ENCODE results near the gene MTFR2. TPM values are rescaled to one million over a fixed set of nuclear protein-coding genes. Genes with fewer than 3 reads are reported as not detected.

The MTFR2 gene
- total and polyA plus RNA-seq, 2 of the 13 experiments (the other 11 are each of a cell fraction or from before 2014, with no cell fraction given): 6.7 to 10.7 TPM

DNA sequence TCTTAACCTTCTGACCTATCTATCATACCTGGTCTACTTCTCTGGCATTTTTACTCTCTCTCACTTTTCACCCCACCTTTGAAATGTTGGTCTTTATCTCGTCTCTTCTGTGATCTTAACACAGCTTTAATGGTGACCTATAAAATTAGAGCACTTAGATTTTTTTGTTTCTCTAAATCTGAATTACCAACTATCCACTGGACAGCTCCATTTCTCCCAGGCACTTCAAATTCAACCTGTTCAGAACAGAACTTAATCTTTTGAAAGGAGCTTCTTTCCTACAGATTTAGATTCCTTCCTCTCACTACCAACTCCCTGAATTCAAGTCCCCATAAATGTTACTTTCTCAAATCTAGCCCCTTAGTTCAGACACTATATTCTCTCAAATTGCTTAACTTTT is 15.0 kb upstream of the MTFR2 start:
- H3K27ac ChIP-seq (ENCODE audit: extremely low read length, insufficient read depth, low read length): no peak overlapping the region
- BruUV-seq (replicated peaks): TSS peak; percentile 1
- H3K9ac ChIP-seq (ENCODE audit: insufficient read depth, low read depth, low read length): no peak overlapping the region
- H3K4me3 ChIP-seq (replicated peaks in 1 of 3; ENCODE audit: insufficient read depth in 1 of 3, low read depth in 2 of 3, low read length in 3 of 3): no peak overlapping the region
- ChIA-PET CTCF (ENCODE audit: low intra/inter-chr PET ratio, low total read pairs) (no interaction called here), POLR2A (no interaction called here)
- no peaks in the 10 kb centered on the region for H3K27me3 ChIP-seq (ENCODE audit: control insufficient read depth in 1 of 2, insufficient read depth in 2 of 2, low read length in 2 of 2)
- in situ Hi-C loops (cut with HindIII; ENCODE audit: extremely low pct_ligation_motif_present, low pct_unique_long_range_greater_than_20kb) (no loop called here), intact Hi-C loops (cut with micrococcal nuclease; ENCODE audit: unreplicated experiment) (no loop called here)
- H4K20me1 ChIP-seq (ENCODE audit: insufficient read depth, low read length): peaks cover 9% of the 10 kb centered on the region
- no peak for FAIRE-seq
- peaks cover 26 to 96% of the 10 kb centered on the region in 2 experiments for H3K36me3 ChIP-seq (replicated peaks in 1 of 2; ENCODE audit: control insufficient read depth in 1 of 2, insufficient read depth in 2 of 2, low read length in 2 of 2)
- 96% methylated on average over 1 of the region's 1 CpG for WGBS (ENCODE audit: low lambda C conversion rate)
- no peak overlapping the region for H2AFZ ChIP-seq (ENCODE audit: low read length)
- peaks cover 23% of the 10 kb centered on the region for H3K79me2 ChIP-seq (ENCODE audit: insufficient read depth, low read length)
- H3K9me3 ChIP-seq (ENCODE audit: low read length): no peaks in the 10 kb centered on the region
- H3K4me1 ChIP-seq (ENCODE audit: insufficient read depth, low read length): no peaks in the 10 kb centered on the region
- ATAC-seq: no peak
- H3K4me2 ChIP-seq (ENCODE audit: low read depth, low read length): no peak overlapping the region
- TF ChIP-seq, protein P1, sequence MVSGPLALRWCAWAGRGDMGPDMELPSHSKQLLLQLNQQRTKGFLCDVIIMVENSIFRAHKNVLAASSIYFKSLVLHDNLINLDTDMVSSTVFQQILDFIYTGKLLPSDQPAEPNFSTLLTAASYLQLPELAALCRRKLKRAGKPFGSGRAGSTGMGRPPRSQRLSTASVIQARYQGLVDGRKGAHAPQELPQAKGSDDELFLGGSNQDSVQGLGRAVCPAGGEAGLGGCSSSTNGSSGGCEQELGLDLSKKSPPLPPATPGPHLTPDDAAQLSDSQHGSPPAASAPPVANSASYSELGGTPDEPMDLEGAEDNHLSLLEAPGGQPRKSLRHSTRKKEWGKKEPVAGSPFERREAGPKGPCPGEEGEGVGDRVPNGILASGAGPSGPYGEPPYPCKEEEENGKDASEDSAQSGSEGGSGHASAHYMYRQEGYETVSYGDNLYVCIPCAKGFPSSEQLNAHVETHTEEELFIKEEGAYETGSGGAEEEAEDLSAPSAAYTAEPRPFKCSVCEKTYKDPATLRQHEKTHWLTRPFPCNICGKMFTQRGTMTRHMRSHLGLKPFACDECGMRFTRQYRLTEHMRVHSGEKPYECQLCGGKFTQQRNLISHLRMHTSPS (CRISPR knock-in tag; IDR thresholded peaks at IDR 0.05; ENCODE audit: low read depth): no peak
- TF ChIP-seq KAT8 (CRISPR knock-in tag; IDR thresholded peaks at IDR 0.05) (no peak), SP5 (CRISPR knock-in tag; IDR thresholded peaks at IDR 0.05; ENCODE audit: borderline replicate concordance, low read depth) (no peak), ZNF335 (CRISPR knock-in tag; IDR thresholded peaks at IDR 0.05) (no peak), MED13 (CRISPR knock-in tag; IDR thresholded peaks at IDR 0.05) (no peak), ZSCAN25 (CRISPR knock-in tag; IDR thresholded peaks at IDR 0.05) (no peak)
- TF ChIP-seq, protein P2, sequence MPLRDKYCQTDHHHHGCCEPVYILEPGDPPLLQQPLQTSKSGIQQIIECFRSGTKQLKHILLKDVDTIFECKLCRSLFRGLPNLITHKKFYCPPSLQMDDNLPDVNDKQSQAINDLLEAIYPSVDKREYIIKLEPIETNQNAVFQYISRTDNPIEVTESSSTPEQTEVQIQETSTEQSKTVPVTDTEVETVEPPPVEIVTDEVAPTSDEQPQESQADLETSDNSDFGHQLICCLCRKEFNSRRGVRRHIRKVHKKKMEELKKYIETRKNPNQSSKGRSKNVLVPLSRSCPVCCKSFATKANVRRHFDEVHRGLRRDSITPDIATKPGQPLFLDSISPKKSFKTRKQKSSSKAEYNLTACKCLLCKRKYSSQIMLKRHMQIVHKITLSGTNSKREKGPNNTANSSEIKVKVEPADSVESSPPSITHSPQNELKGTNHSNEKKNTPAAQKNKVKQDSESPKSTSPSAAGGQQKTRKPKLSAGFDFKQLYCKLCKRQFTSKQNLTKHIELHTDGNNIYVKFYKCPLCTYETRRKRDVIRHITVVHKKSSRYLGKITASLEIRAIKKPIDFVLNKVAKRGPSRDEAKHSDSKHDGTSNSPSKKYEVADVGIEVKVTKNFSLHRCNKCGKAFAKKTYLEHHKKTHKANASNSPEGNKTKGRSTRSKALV (CRISPR knock-in tag; IDR thresholded peaks at IDR 0.05): no peak
- no peak for DNase-seq (ENCODE audit: low spot score)

Measured in HepG2 (cell line).